Peyer's patch (tissue), 4 donors: ENCODE results near the gene KDM2B.
"Not testable (repeated sequence)": the region's sequence is repeated elsewhere in the genome, so short reads cannot be mapped to it uniquely, and the experiment has no call there.

Experiments
- POLR2A ChIP-seq, 2 donors: fragments of 450-650 bp; IDR thresholded peaks; one replicate each; pipeline ENCODE4 v1.5.1; 2017; ENCODE audit warnings: antibody characterized with exemption in 2 of 2, mild to moderate bottlenecking in 2 of 2, moderate library complexity in 2 of 2
- TF ChIP-seq, protein P1 (sequence below), 6 experiments: fragments of 450-650 bp in 4 of 6; fragments of 200-600 bp in 2 of 6; sonication (generic) in 1 of 6; IDR thresholded peaks; one replicate each; pipeline ENCODE4 v1.5.1; 2017 to 2019; ENCODE audit warnings: antibody characterized with exemption in 6 of 6, mild to moderate bottlenecking in 3 of 6, moderate library complexity in 1 of 6

DNA sequence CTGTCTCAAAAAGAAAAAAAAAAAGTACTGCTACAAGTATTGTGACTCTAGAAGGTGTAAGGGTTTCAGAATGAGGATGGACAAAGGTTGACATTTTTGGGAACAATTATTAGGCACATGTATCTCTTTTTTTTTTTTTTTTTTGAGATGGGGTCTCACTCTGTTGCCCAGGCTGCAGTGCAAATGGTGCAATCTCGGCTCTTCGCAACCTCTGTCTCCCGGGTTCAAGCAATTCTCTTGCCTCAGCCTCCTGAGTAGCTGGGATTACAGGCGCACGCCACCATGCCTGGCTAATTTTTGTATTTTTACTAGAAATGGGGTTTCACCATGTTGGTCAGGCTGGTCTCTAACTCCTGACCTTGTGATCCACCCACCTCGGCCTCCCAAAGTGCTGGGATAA, 195.9 kb downstream of the KDM2B start:
- TF ChIP-seq POLR2A (IDR thresholded peaks at IDR 0.05): not testable (repeated sequence)
- TF ChIP-seq, protein P1, sequence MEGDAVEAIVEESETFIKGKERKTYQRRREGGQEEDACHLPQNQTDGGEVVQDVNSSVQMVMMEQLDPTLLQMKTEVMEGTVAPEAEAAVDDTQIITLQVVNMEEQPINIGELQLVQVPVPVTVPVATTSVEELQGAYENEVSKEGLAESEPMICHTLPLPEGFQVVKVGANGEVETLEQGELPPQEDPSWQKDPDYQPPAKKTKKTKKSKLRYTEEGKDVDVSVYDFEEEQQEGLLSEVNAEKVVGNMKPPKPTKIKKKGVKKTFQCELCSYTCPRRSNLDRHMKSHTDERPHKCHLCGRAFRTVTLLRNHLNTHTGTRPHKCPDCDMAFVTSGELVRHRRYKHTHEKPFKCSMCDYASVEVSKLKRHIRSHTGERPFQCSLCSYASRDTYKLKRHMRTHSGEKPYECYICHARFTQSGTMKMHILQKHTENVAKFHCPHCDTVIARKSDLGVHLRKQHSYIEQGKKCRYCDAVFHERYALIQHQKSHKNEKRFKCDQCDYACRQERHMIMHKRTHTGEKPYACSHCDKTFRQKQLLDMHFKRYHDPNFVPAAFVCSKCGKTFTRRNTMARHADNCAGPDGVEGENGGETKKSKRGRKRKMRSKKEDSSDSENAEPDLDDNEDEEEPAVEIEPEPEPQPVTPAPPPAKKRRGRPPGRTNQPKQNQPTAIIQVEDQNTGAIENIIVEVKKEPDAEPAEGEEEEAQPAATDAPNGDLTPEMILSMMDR (IDR thresholded peaks at IDR 0.05): not testable (repeated sequence)
